K562 (cell line): ENCODE measurements around the gene SLC35G3. TPM values are rescaled to one million over a fixed set of nuclear protein-coding genes. Genes with fewer than 3 reads are reported as not detected.

Experiments used
- BDP1 ChIP-seq: IDR thresholded peaks from 3 replicates; pipeline ENCODE4 v1.6.1; 2011; ENCODE audit not compliant: insufficient read length, insufficient read depth
- ESRRA ChIP-seq: fragments of 450-650 bp; IDR thresholded peaks from 2 replicates; pipeline ENCODE4 v1.6.1; 2014; ENCODE audit warnings: low read depth, mild to moderate bottlenecking, moderate library complexity, borderline replicate concordance
- GABPB2 ChIP-seq: fragments of 250-450 bp; sonication (Bioruptor Pico); conservative IDR thresholded peaks from 2 replicates; pipeline ENCODE4 v1.5.1; 2021; ENCODE audit warnings: mild to moderate bottlenecking
- KHSRP ChIP-seq: fragments of 450-650 bp; IDR thresholded peaks from 2 replicates; pipeline ENCODE4 v1.6.1; 2017
- MAZ ChIP-seq, 2 experiments: fragments of 450-650 bp in 1 of 2; sonication (generic) in 1 of 2; formaldehyde crosslinking; IDR thresholded peaks in 1 of 2; conservative IDR thresholded peaks in 1 of 2; 2 replicates each; pipeline versions ENCODE4 v1.4.0 to v1.5.0; 2020; ENCODE audit warnings: mild to moderate bottlenecking in 1 of 2, missing genetic modification reagents in 1 of 2
- polyA plus RNA-seq, 8 experiments: library from polyadenylated mRNA; depleted of rRNA in 4 of 8; stranded (reverse) in 5 of 8; unstranded in 3 of 8; fragments of >200 nt; fragmentation: Nextera tagmentation in 2 of 8; fragmentation: Illumina TruSeq in 1 of 8; extraction: Ambion mirVana in 2 of 8; extraction: Trizol in 1 of 8; gene quantifications; 2 replicates each; pipeline versions ENCODE4 v1.2.1 to v1.2.3, GENCODE V29; 2011 to 2014; ENCODE audit warnings: inconsistent platforms in 1 of 8, missing spikeins in 1 of 8
- total RNA-seq, 7 experiments: library from RNA; depleted of rRNA in 6 of 7; stranded (reverse); fragments of >200 nt in 6 of 7; fragmentation: Illumina TruSeq in 2 of 7; extraction: Trizol in 2 of 7; gene quantifications; 2 replicates each; pipeline versions ENCODE4 v1.2.1 to v1.2.3, GENCODE V29; 2011 to 2021; ENCODE audit warnings: low replicate concordance in 1 of 7
- TF ChIP-seq, protein P1 (sequence below): sonication (generic); formaldehyde crosslinking; IDR thresholded peaks from 2 replicates; pipeline ENCODE4 v1.8.0; 2022; ENCODE audit warnings: mild to moderate bottlenecking, missing genetic modification reagents
- TF ChIP-seq, protein P2 (sequence below): fragments of 250-450 bp; sonication (Bioruptor Pico); IDR thresholded peaks from 2 replicates; pipeline ENCODE4 v1.4.0; 2020
- TF ChIP-seq, protein P3 (sequence below): fragments of 450-650 bp; IDR thresholded peaks from 2 replicates; pipeline ENCODE4 v1.6.1; 2016; ENCODE audit warnings: low read depth, mild to moderate bottlenecking, moderate library complexity

Gene SLC35G3
- total and polyA plus RNA-seq, 9 of the 15 experiments (the other 6 are each of a cell fraction or from before 2014, with no cell fraction given): not detected

DNA sequence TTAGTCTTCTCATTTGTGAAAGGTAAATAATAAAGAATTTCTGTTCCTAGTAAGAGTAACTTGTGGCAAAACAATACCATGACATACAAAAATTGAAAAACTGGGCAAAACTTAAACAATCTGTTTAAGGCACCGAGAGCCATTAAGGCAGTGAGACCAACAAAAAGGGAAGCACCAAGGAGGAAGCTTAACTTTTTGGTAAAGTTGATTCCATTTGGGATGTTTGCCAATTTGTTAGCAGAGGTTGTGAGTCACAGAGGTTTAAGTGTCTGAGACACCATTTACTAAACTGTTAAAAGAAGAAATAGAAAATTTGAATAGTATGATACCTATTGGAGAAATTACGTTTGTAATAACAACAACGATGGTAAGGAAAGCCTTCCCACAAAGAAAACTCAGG lies 4.9 kb downstream of the SLC35G3 start (continued):
- TF ChIP-seq, protein P1, sequence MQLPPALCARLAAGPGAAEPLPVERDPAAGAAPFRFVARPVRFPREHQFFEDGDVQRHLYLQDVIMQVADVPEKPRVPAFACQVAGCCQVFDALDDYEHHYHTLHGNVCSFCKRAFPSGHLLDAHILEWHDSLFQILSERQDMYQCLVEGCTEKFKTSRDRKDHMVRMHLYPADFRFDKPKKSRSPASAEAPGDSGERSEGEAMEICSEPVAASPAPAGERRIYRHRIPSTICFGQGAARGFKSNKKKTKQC (CRISPR knock-in tag): no peak
- TF ChIP-seq ESRRA (no peak), MAZ (CRISPR knock-in tag; conservative IDR thresholded peaks at IDR 0.05 in 1 of 2, IDR thresholded peaks at IDR 0.05 in 1 of 2) (no peak), BDP1 (no peak), KHSRP (no peak), GABPB2 (CRISPR knock-in tag) (no peak)
- TF ChIP-seq, protein P2, sequence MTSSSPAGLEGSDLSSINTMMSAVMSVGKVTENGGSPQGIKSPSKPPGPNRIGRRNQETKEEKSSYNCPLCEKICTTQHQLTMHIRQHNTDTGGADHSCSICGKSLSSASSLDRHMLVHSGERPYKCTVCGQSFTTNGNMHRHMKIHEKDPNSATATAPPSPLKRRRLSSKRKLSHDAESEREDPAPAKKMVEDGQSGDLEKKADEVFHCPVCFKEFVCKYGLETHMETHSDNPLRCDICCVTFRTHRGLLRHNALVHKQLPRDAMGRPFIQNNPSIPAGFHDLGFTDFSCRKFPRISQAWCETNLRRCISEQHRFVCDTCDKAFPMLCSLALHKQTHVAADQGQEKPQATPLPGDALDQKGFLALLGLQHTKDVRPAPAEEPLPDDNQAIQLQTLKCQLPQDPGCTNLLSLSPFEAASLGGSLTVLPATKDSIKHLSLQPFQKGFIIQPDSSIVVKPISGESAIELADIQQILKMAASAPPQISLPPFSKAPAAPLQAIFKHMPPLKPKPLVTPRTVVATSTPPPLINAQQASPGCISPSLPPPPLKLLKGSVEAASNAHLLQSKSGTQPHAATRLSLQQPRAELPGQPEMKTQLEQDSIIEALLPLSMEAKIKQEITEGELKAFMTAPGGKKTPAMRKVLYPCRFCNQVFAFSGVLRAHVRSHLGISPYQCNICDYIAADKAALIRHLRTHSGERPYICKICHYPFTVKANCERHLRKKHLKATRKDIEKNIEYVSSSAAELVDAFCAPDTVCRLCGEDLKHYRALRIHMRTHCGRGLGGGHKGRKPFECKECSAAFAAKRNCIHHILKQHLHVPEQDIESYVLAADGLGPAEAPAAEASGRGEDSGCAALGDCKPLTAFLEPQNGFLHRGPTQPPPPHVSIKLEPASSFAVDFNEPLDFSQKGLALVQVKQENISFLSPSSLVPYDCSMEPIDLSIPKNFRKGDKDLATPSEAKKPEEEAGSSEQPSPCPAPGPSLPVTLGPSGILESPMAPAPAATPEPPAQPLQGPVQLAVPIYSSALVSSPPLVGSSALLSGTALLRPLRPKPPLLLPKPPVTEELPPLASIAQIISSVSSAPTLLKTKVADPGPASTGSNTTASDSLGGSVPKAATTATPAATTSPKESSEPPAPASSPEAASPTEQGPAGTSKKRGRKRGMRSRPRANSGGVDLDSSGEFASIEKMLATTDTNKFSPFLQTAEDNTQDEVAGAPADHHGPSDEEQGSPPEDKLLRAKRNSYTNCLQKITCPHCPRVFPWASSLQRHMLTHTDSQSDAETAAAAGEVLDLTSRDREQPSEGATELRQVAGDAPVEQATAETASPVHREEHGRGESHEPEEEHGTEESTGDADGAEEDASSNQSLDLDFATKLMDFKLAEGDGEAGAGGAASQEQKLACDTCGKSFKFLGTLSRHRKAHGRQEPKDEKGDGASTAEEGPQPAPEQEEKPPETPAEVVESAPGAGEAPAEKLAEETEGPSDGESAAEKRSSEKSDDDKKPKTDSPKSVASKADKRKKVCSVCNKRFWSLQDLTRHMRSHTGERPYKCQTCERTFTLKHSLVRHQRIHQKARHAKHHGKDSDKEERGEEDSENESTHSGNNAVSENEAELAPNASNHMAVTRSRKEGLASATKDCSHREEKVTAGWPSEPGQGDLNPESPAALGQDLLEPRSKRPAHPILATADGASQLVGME (CRISPR knock-in tag): no peak
- TF ChIP-seq, protein P3, sequence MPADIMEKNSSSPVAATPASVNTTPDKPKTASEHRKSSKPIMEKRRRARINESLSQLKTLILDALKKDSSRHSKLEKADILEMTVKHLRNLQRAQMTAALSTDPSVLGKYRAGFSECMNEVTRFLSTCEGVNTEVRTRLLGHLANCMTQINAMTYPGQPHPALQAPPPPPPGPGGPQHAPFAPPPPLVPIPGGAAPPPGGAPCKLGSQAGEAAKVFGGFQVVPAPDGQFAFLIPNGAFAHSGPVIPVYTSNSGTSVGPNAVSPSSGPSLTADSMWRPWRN: no peak
